GM19043 (cell line): ENCODE data around the gene CSRNP2.
A peak's percentile ranks its signal among the peaks of the same experiment; 100 is the strongest.
"Not testable (repeated sequence)": the region's sequence is repeated elsewhere in the genome, so short reads cannot be mapped to it uniquely, and the experiment has no call there.

Source experiments
- ATAC-seq: cut with Tn5 transposase; IDR thresholded peaks from one replicate; pipeline ENCODE4 v1.9.1; 2021; ENCODE audit warnings: low read depth; ENCODE audit not compliant: unreplicated experiment

The CSRNP2 gene

GRCh38 chr12:51028813-51029150 is 54.6 kb downstream of the CSRNP2 start:
- no peak for ATAC-seq

GRCh38 chr12:51028126-51028812 is 55.1 kb downstream of the CSRNP2 start:
- ATAC-seq = no peak

GRCh38 chr12:51027342-51027835 is 56.0 kb downstream of the CSRNP2 start:
- no peak for ATAC-seq

GRCh38 chr12:51025836-51026638 is 57.4 kb downstream of the CSRNP2 start, which contains the start of gene SLC11A2:
TSS of gene SLC11A2 (minus strand) at chr12:51026384. CDS start at chr12:51010728, 15,656 bp downstream.
- peak; percentile 82 for ATAC-seq

- ATAC-seq = peak; percentile 13
Measured at GRCh38 chr12:51025338-51025835, 58.0 kb downstream of the CSRNP2 start.

- no peak for ATAC-seq
Measured at GRCh38 chr12:51023625-51024382, 59.6 kb downstream of the CSRNP2 start.

- ATAC-seq = no peak
Measured at GRCh38 chr12:51021694-51022093, 61.7 kb downstream of the CSRNP2 start.

- no peak for ATAC-seq
Measured at GRCh38 chr12:51020448-51021182, 62.8 kb downstream of the CSRNP2 start.

GRCh38 chr12:51019927-51020326 is 63.5 kb downstream of the CSRNP2 start:
- ATAC-seq = no peak

- ATAC-seq = no peak
Measured at GRCh38 chr12:51018956-51019355, 64.4 kb downstream of the CSRNP2 start.

GRCh38 chr12:51017452-51017851 is 65.9 kb downstream of the CSRNP2 start:
- ATAC-seq = no peak

GRCh38 chr12:51014467-51014866 is 68.9 kb downstream of the CSRNP2 start:
- ATAC-seq = not testable (repeated sequence)

GRCh38 chr12:51013441-51013840 is 70.0 kb downstream of the CSRNP2 start:
- no peak for ATAC-seq

GRCh38 chr12:51012570-51013236 is 70.7 kb downstream of the CSRNP2 start:
- ATAC-seq = no peak

- ATAC-seq = no peak
Measured at GRCh38 chr12:51011955-51012354, 71.4 kb downstream of the CSRNP2 start.
